GM21619 (cell line): ENCODE measurements around the gene CTAGE1.

Source experiments
- ATAC-seq: cut with Tn5 transposase; IDR thresholded peaks from one replicate; pipeline ENCODE4 v1.9.1; 2021; ENCODE audit not compliant: unreplicated experiment

CTAGE1 gene

DNA sequence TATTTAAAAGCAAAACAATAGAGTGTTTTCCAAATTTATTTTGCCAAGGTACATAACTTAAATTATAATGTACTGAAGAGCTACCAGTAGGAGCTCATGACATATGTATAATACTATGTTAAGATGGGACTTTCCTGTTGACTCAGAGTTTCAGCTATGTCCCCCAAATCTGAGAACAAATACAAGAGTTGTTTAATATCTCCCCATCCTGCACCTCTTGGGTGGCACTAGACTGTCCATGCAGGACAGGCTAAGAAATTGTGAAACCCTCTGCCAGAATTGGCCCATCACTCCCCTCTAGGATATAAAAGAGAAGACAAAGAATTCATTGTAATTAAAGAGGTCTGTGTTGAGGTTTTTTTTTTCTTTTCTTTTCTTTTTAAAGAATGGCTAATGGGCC is 21.7 kb upstream of the CTAGE1 start:
- ATAC-seq, result no peak

DNA sequence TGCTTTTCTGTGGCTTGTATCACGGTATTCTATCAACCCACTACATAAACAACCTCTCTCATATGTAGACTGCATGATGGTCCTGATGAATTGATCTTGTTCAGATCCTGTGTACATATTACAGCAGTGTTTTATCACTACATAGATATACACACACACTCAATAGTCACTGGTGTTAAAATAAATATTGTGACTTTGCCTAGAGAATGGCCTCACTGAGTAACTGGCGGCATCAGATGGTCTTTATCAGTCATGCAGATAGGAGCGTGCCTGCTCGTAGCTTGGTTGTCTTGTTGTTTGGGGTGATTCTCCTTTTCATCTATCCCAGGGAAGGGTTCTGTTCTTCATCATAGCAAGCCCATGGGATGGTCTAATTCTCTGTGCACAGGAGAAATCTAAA is 18.4 kb upstream of the CTAGE1 start:
- no peak for ATAC-seq

DNA sequence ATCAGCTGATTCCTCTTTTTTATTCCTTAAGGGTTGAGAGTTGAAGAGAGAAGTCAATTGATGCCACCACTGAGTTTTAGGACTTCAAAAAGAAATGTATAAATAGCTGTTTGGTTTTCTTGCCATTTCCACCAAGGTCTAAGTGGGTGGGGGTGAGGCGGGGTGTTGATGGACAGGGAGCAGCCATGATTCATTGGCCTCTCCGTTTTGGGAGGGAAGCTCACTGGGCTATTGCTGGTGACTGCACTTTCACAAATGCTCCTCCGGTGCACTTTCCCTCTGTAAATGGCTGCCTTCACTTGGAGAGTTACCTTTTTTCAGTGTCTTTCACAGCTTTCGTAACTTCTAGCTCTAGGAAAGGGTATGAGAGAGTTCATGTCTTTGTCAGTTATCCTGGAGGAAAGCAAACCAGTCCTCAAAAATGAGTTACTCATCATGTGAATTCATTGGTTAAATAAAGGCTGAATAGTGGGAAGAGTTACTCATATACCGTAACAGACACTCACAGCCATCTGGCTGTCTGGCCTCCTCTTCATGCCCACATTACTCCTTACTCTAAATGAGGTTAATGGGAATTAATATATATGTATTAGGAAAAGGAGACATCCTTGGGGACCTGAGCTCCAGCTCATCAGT is 17.4 kb upstream of the CTAGE1 start:
- no peak for ATAC-seq

DNA sequence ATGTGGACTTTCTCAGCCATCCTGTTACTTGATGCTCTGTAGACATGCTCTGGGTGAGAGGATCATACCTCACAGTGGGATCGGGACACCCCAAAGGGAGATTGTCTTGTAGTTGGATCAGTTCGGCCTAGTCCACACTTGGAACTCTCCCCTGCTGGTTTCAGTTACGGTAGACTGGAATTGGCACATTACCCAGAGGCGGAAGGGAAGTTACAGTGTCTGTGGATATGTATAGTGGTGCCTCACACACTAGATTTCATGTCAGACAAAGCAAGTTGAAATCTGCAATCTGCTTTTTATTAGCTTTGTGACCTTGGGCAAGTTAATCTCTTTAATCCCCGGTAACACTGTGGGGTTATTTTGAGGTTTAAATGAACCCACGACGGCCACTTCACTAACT is 16.2 kb upstream of the CTAGE1 start:
- no peak for ATAC-seq

DNA sequence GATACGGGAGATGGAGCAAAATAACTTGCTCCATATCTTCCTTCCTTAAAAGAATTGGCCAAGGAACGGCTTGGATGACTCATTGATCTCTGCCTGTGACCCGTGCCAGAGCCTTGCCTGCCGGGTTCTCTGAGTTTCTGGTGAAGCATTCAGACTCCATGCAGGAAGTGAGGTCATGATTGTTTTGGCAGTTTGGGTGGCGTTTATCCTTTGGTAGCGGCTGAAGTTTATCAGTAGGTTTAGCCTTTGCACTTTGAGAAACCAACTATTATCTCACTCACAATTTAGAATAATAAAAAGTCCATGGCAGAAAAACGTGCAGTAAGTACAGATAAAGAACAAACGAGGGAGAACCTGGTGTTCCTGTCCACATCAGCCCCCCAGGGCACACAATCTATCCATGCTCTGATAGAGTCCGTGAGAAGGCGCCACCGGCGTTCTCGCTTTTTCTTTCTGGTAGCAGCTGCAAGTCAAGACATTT is 15.0 kb upstream of the CTAGE1 start:
- ATAC-seq, result no peak

DNA sequence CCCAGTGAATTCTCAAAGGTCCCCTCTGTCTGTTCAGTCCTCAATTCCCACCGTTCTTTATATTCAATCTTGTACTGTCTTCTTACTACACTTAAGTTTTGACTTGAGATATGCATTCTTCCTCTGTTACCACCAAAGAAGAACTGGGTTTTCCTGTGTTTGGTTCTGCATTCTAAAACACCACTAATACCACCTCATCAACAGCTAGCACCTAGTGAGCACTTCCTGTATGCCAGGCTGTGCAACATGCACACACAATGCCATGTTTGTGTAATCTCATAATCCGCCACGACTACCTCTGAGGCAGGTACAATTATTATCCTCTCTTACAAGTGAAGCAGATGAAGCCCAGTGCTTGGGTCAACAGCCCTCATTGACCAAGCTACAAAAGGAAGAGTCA is 11.8 kb upstream of the CTAGE1 start:
- no peak for ATAC-seq

DNA sequence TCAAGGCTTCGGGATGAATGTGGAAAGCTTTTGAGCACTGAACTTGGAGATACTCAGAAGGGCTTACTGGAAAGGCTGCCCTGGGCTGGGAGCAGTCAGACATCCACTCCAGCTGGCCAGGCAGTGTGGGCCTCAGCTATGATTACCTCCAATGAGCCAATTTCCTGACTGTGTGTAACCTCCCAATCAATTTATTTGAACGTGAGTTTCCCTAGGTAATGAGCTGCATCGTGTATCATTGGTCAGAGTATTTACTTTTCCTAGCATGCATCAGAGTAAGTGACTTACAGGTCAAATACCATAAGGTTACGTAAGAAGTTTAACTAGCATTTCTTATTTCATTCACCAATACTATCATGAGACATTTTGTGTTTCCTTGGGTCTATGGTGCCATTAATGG is 11.0 kb upstream of the CTAGE1 start:
- ATAC-seq, result no peak

DNA sequence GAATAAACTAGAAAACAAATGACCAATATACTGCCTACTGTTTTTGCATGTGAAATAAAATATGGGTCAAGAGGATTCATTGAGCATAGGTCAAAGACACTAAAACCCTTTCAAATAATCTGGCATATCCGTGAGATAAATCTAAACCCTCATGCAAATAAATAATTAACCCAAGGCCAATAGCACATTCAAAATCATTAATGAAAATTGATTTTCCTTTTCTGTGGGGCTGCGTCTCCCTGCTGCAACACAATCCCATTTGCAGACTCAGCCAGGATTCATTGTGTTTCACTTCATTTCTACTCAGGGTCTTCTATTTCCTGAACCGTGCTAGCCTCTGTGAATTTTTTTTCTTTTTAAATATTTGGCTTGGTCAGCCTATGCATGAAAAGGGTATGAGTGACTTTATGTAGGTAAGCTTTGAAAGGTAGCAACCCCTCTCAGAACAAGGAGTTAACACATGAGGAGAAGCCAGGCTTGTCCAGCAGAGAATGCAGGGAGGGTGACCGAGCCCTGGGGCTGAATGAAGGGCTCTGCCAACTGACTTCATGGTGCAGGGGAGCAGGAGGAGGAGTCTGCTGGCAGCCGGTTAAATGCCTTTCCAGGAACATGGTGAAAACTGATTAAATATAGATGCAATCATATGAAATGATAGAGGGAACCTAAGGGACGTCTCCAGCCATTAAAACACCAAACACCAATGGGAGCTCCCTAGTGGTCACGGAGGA is 10.3 kb upstream of the CTAGE1 start:
- no peak for ATAC-seq

DNA sequence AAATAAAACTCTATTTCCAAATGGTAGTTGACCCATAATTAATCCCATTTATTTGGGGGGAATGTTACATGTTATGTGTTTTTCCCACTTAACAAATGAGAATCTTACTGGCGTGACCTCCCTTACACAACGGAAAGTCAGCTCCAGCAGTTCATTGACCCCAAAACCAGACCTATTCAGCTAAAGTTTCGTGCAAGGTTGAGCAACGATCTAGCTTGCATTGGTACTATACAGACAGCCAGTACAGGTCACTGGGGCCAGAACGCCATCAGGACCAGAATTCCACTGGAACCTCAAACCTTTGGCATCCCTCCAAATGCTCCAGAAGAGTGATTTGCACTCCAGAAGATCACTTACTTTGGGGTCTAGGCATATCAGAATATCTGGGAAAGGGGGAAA is 6.8 kb upstream of the CTAGE1 start:
- no peak for ATAC-seq

DNA sequence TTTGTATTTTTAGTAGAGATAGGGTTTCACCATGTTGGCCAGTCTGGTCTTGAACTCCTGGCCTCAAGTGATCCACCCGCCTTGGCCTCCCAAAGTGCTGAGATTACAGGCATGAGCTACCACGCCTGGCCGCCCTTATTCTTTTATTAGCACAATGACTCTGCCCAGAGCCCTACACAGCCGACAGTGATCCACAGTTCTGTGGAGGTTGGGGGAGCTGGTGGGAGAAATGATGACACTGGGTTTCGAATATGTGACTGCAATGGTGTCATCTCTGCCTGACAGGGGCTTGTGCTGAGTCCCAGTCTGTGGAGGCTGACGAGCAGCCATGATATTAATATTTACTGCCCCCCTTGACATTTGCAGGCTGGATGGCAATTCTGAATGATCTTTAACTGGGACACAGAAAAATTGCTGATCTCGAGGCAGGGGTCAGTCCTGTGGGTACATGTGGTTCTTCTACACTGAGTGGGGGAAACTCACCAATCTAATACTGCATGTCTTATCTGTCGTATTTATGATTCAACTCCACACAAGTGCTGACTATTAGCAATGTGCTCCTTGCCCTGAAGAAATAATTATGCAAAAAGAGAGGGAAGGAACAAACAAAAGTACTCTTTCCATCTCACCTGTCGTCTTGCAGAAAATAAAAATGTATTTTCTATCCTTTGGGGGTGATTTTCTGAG is 6.3 kb upstream of the CTAGE1 start:
- ATAC-seq, result no peak

DNA sequence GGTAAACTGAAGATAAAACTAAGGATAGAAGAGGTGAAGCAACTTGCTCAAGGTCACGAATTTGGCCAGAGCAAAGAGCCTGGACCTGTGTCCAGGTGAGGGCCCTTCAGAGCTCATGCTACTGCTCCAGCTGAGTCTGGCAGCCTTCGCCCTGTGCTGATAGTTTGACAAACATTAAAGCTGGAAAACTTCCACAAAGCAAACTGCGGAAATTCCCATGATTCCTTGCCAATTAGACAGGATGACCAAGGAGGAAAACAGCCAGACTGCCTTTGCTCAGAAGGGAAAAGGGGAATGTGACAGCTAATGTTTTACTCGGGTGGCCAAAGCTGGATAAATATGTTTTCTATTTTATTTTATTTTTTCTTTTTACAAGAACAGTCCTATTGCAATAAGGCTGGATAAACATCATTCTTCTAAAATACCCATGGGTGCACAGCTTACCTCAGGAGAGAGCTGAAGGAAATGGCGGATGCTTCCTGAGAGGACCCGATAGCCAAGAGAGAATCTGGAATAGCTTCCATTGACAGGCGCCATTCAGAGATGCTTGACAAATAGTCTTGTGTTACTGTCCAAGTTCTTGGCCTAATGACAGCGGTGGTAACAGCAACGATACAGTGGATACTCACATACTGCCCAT is 5.3 kb upstream of the CTAGE1 start:
- no peak for ATAC-seq

DNA sequence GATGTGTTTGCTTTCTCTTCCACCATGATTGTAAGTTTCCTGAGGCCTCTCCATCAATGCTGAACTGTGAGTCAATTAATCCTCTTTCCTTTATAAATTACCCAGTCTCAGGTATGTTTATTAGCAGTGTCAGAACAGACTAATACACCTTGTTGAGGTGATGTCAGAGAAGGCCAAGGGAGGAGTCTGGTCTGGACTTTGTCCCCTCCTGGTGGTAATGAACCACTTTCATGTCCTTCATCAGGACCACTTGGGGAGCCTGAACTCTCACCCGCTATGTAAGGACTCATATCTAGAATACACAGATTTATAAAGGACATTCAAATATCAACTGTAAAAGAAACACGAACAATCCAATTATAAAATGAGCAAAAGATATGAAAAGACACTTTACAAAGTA is 2.9 kb upstream of the CTAGE1 start:
- ATAC-seq, result no peak

DNA sequence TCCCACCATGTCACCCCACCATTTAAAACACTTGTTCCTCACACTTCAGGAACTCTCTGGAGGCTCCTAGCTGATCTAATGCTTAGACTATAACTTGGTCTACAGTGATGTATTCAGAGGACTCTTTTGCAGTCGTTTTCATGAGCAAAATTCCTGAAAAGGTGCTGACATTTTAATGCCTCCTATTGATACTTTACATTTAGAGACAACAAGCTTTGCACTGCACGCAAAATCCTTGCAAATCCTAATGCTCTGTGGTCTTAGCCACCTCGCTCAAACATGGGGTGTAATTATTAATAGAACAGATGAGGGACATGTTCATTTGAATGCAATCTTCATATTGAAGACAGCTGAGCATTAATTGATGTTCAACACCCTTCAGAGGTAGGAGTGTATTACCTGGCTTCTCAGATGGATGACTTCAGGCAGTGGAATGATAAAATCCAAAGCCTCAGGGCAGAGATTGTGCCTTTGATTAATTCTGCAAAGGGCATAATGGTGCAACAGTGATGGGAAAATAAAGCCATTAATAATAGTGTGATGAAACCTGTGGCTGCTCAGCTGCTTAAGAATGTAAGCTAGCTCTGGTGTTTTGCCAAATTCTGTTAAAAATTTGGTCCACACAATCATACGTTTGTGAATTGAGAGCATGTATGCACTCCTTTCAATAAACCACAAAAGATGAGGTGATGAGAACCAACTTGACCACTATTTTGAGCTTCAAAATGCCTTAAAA is 5.4 kb downstream of the CTAGE1 start:
- no peak for ATAC-seq

DNA sequence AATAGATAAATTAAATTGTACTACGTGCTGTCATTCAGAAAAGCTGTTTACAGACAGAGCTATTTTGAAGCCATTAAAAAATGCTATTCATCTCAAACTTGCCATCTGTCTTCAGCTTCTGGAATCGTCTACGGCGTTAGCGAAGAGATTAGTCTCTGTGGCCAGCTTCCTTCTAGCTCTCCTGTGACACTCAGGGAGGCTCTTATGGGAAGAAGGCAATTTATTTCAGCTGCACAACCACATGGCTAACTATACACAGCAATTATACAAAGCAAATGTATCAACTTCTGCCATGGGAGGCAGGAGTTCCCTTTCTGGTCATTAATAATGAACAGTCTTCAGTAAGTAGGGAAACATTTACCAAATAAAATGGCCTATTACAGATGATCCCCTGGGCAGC is 6.3 kb downstream of the CTAGE1 start:
- no peak for ATAC-seq

DNA sequence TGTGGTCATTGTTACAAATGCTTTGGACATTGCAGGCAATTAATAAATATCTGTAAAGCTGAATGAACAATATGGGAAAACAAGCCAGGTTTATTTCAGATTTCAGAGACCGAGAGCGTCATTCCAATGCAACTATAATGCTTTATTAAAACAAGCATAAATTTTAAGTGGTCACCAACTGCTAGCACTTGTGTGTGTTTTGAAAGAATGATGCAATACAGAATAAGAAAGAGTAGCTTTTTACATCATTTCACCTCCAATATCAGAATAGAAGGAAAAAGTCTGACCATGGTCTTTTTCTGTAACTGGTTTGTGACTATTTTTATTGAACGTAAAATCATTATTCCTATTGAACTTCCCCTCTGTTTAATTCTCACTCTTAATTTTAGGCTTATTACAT is 7.6 kb downstream of the CTAGE1 start:
- ATAC-seq, result no peak

DNA sequence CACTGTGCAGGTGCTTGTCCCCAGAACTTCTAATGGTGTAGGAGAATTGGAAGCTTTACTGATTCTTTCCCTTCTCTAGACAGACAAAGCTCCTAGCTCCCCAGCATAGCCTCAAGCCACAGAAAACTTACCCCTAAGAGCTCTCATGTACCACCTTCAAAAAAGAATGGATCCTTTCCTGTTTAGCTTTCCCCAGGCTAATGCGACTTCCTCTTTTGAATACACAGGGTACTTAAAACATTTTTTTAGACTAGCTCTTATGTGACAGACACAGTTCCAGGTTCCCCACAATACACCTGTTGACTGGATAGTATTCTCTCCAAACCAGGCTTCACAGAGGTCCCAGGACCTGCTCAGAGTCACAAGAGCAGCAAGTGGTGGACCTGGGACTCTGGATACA is 8.3 kb downstream of the CTAGE1 start:
- no peak for ATAC-seq

DNA sequence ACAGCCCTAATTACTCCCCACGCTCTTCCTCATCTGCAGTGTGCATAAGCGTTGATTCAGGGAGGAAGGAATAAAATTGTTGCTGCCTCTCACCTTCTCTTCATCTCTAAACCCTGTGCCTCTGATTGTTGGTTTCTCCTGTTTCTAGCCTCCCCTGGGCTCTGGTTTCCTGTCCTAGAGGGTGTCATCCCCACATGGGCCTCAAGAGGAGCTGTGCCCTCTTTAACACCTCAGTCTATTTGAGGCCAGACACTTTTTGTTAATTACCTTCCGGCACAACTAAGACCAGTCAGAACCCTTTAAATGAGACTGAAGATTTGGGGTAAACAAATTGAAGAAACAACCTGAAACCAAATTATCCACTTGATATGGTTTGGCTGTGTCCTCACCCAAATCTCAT is 9.7 kb downstream of the CTAGE1 start:
- ATAC-seq, result no peak

DNA sequence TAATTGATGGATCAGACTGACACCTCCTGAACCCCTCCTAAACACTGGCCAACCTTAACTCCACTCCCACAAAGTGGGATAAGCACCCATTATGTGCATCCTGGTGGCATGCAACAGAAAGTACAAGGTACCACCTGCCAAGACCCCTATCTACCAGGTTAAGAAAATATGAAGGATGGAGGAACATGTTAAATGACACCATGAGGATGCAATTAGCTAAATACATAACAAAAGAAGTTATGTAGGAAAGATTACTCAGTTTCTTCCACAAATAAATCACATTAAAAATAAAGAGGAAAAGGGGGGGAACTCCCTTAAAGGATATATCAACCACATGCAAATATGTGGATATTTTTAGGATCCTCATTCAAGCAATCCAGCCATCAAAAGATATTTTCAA is 12.6 kb downstream of the CTAGE1 start:
- no peak for ATAC-seq

DNA sequence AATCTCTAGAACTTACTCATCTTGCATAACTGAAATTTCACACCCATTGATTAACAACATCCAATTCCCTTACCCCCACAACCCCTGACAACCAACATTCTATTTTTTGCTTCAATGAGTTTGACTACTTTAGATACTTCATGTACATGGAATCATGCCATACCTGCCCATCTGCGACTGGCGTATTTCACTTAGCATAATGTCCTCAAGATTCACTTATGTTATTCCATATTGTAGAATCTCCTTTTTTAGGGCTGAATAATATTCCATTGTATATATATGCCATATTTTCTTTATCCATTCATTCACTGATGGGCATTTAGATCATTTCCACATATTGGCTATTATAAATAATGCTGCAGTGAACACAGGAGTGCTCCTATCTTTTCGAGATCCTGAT is 13.8 kb downstream of the CTAGE1 start:
- ATAC-seq, result no peak

DNA sequence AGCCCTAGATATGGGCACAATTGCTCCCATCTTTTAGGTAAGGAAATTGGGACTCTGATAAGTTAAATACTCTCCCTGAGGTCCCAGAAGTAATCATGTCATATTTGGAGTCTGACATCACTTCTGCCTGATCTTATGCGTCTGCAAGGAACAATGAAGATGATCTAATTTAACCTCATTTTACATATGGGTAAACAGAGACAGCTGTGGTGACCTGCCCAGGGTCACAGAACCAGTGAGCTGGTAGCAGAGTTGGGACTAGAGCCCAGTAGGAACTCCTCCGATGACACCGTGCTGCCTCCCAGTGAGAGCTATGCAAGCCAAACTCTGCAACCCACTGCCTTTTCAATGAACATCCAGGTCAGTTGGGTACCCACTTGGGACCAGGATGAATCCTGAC is 17.8 kb downstream of the CTAGE1 start:
- no peak for ATAC-seq

DNA sequence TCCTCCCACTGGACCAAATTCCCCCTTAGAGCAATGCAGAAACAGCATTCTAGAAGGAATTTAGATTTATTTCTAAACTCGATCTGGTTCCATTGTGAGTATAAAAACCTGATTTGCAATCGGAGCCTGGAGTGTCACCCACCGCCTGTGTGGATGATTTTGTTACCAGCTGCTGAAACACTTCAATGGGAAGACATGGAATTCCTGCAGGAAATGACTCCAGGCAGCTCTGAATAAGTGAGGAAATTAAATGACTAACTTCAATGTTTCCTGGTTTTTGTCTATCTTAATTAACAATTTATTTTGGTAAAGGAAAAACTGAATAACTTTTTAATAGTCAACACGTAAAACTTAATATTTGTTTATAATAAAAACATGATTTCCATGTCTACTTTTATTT is 19.3 kb downstream of the CTAGE1 start:
- ATAC-seq, result no peak
